Activated CD8-positive, alpha-beta T cell treated with anti-CD3 and anti-CD28 coated beads, Interleukin-2, amount 10 ng/mL, durations not matched to agents 7 days and 5 days (primary cell): ENCODE results near the gene JMJD1C. TPM values are rescaled to one million over a fixed set of nuclear protein-coding genes. Genes with fewer than 3 reads are reported as not detected.

Experiments
- ATAC-seq: fragments of 150-1000 bp; cut with Tn5 transposase; one replicate; pipeline ENCODE4 v1.10.0; 2021; ENCODE audit warnings: moderate library complexity
- CTCF ChIA-PET: fragments of 350-600 bp; sonication (Branson Sonifier 250); formaldehyde crosslinking; loops from one replicate; lab custom pipeline; 2021; ENCODE audit warnings: antibody characterized with exemption; lab: Charles Lee
- POLR2A ChIA-PET: fragments of 350-600 bp; sonication (Branson Sonifier 250); formaldehyde crosslinking; loops from one replicate; lab custom pipeline; 2021; ENCODE audit warnings: antibody characterized with exemption; lab: Charles Lee
- DNase-seq: peaks from one replicate; pipeline ENCODE4 v3.0.0-alpha.2; 2020
- H3K27ac Mint-ChIP-seq: one replicate; pipeline ENCODE4 v1.8.0; 2021; ENCODE audit warnings: mild to moderate bottlenecking, mixed read lengths
- H3K27me3 Mint-ChIP-seq: one replicate; pipeline ENCODE4 v1.8.0; 2021; ENCODE audit warnings: low read depth, mixed read lengths
- H3K36me3 Mint-ChIP-seq: one replicate; pipeline ENCODE4 v1.8.0; 2021; ENCODE audit warnings: low read depth, mixed read lengths
- H3K4me1 Mint-ChIP-seq: one replicate; pipeline ENCODE4 v1.8.0; 2021; ENCODE audit warnings: low read depth, mixed read lengths
- H3K4me3 Mint-ChIP-seq: one replicate; pipeline ENCODE4 v1.8.0; 2021; ENCODE audit warnings: mild to moderate bottlenecking, mixed read lengths
- H3K9me3 Mint-ChIP-seq: one replicate; pipeline ENCODE4 v1.8.0; 2022; ENCODE audit warnings: mixed read lengths; ENCODE audit not compliant: insufficient read depth
- total RNA-seq, 2 experiments: library from RNA; stranded (reverse); gene quantifications; one replicate each; pipeline ENCODE4 v1.2.3, GENCODE V29; 2021

Gene JMJD1C
- total RNA-seq, 2 experiments from 2014 or later: 63.0 to 65.1 TPM

DNA sequence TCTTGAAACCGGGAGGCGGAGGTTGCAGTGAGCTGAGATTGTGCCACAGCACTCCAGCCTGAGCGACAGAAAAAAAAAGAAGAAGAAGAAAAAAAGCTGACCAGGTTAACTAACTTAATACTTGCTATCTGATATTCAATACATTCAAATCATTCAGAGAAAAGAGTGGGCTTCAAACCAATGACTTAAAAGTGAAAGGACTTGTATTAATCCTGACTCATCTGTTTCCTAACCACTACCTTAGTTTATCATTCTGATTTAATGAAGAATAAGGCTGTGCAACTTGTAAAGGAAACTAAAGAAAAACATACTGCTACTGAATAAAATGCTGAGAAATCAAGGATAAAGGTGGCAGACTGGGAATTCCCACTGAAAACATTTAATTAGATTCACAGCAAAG, 204.3 kb downstream of the JMJD1C start:
- ChIA-PET POLR2A (no interaction called here), CTCF (interaction anchor here (2.5 to 2.7 kb wide), 2 partner anchors 36 to 94 kb away, joined by 10 to 12 read pairs; no protein-coding TSS in a partner anchor)
- Mint-ChIP-seq H3K27me3 (no peaks in the 10 kb centered on the region), H3K9me3 (no peaks in the 10 kb centered on the region), H3K4me3 (peak overlapping the region; percentile 31), H3K27ac (peak overlapping the region; percentile 52), H3K36me3 (peaks cover 51% of the 10 kb centered on the region), H3K4me1 (peaks cover 57% of the 10 kb centered on the region)
- DNase-seq (no peak), ATAC-seq (no peak)

DNA sequence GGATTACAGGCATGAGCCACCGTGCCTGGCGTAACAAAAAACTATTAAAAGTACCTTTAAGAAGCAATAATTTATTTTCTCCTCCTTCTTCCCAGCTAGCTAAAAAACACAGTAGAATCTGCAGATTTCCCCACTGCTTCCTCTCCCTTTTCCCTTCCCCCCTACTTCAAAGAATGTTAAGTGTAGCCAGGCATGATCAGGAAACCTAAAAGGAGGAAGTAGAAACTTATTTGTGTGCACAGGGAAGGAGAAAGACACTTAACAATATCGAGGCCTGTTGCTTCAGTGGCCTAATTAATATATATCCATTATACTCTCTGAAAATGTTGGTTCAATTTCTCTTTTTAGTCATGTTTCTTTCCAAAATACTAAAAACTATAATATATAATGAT, 204.9 kb downstream of the JMJD1C start:
- POLR2A ChIA-PET: interaction anchor here (0.7 kb wide), 1 partner anchor 13 kb away, joined by 3 read pairs; no protein-coding TSS in a partner anchor
- no peaks in the 10 kb centered on the region for H3K27me3 Mint-ChIP-seq
- no peak for DNase-seq
- CTCF ChIA-PET: no interaction called here
- ATAC-seq: no peak
- peaks cover 62% of the 10 kb centered on the region for H3K4me1 Mint-ChIP-seq
- H3K27ac Mint-ChIP-seq: peak overlapping the region; percentile 68
- peaks cover 53% of the 10 kb centered on the region for H3K36me3 Mint-ChIP-seq
- no peak overlapping the region for H3K4me3 Mint-ChIP-seq
- H3K9me3 Mint-ChIP-seq: no peaks in the 10 kb centered on the region

DNA sequence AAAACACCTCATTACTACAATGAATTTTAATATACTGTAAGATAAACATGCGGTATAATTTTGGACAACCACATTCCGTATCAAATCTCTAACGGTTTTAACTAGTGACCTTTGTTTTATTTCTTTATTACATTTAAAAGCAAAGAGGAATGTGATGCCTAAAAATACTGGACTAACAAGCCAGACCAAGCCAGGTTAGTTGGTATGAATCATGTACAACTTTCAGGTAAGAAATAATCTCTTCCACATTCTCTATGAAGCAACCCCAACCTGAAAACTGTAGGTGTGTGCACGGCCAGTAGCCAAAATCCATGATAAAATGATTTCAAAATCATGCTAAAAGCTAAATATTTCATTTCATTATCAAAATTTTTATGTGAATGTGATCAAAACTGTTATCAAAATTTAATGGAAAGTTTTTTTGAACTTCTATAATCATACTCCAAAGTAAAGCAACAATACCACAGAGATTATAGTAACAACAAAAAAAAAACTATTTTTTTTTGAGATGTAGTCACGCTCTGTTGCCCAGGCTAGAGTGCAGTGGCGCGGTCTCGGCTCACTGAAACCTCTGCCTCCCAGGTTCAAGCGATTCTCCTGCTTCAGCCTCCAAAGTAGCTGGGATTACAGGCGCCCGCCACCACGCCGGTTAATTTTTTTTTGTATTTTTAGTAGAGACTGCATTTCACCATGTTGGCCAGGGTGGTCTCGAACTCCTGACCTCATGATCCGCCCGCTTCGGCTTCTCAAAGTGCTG, 205.5 kb downstream of the JMJD1C start:
- no peak for DNase-seq
- Mint-ChIP-seq H3K27ac (no peak overlapping the region), H3K36me3 (peaks cover 53% of the 10 kb centered on the region), H3K9me3 (no peaks in the 10 kb centered on the region), H3K4me1 (peaks cover 63% of the 10 kb centered on the region), H3K27me3 (no peaks in the 10 kb centered on the region), H3K4me3 (no peak overlapping the region)
- ChIA-PET CTCF (interaction anchor here (0.9 kb wide), 1 partner anchor 94 kb away, joined by 3 read pairs; no protein-coding TSS in a partner anchor), POLR2A (interaction anchor here (0.7 kb wide), 1 partner anchor 12 kb away, joined by 3 read pairs; no protein-coding TSS in a partner anchor)
- ATAC-seq: no peak

DNA sequence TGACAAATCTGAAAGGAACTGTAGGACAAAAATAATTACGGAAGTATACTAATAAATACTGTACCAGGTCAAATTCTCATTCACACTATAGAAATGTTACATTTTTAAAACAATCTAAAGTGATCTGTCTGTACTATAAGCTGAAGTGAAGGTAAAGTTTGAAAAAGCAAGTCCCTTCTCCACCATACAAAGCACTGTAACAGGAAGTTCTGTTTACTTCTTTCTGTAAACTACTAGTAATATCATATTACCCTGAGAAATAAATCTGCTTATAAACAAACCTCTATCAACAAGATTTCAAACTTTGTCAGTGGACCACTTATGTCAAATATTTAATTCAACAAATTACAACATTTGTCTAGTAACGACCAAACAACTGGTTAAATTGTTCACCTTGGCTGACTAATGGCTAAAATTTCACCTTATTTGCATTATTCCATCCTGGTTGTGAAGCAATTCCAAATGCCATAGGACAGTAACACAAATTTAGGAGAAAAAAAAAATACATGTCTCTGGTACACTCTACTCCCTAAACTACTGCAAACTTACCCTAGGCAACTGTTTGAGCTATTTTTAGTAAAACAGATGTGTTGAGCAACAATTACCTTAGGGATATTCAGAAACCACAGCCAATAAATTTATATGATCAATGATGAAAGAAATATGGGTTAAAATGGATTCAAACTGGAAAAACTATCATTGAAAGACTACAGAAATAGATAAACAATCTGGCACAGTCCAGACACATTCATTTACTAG, 206.7 kb downstream of the JMJD1C start:
- no peak overlapping the region for H3K4me3 Mint-ChIP-seq
- ChIA-PET POLR2A (no interaction called here), CTCF (interaction anchor here (0.8 to 1.8 kb wide), 3 partner anchors 34 to 92 kb away, joined by 3 to 7 read pairs (median 3); no protein-coding TSS in a partner anchor)
- H3K27ac Mint-ChIP-seq: no peak overlapping the region
- H3K9me3 Mint-ChIP-seq: no peaks in the 10 kb centered on the region
- no peak for ATAC-seq
- peaks cover 60% of the 10 kb centered on the region for H3K36me3 Mint-ChIP-seq
- H3K27me3 Mint-ChIP-seq: no peaks in the 10 kb centered on the region
- H3K4me1 Mint-ChIP-seq: peaks cover 67% of the 10 kb centered on the region
- DNase-seq: no peak

DNA sequence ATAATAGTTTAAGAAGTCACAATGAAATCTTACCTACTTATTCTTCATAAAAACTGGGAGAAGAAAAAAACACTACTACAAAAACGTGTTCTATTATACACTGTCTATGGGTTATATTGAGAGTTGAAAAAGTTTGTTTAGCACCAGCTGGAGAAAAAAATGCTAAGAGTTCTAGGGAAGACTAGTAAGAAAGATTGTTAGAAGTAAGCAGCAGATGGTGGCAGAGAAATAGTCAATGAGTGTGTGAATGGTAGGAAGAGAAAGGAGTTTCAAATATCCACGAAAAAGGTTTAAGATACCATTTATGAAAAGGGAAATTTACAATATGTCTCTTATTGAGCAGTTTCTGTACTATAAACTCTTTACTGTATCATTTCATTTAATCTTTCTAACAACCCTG, 208.0 kb downstream of the JMJD1C start:
- Mint-ChIP-seq H3K4me1 (peaks cover 66% of the 10 kb centered on the region), H3K27ac (no peak overlapping the region), H3K36me3 (peaks cover 63% of the 10 kb centered on the region), H3K27me3 (no peaks in the 10 kb centered on the region), H3K9me3 (no peaks in the 10 kb centered on the region), H3K4me3 (no peak overlapping the region)
- POLR2A ChIA-PET: interaction anchor here (2.0 kb wide), 1 partner anchor 11 kb away, joined by 9 read pairs; no protein-coding TSS in a partner anchor
- DNase-seq (no peak), ATAC-seq (no peak)
- CTCF ChIA-PET: interaction anchor here (1.1 to 1.8 kb wide), 2 partner anchors 10 to 33 kb away, joined by 3 to 7 read pairs; no protein-coding TSS in a partner anchor

DNA sequence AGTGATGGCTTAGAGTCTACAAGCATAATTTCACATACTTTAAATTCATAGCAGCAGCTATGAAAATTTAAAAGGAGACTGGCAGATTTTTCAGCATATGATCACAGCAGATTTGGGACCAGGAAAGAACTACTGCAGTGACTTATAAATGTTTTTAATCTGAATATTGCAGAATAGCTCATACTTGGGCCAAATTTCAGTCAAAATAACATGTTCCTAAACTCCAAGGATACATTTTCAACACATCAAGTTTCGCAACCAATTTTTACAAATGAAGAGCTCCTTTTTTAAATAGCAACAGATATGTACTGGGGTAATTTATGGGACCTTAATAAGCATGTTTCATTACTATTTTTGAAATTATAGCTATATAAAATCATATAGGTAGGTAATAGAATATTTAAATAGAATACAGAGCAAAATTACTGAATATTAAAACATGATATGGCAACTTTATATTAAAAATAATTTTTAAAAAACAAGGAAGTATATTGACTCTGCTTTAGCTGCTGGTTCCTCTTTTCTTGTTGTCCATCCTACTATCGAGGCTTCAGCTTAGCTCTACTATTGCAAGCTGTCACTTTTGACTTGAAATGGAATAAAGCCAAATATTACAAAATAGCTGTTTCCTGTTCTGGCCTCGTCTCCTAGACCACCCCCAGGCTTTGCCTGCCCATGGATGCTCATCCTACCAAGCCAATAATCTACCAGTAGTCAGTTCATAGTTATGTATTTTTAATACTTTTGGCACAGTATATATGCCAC, 209.6 kb downstream of the JMJD1C start:
- Mint-ChIP-seq H3K4me3 (no peak overlapping the region), H3K4me1 (peaks cover 58% of the 10 kb centered on the region), H3K27ac (no peak overlapping the region), H3K36me3 (peaks cover 55% of the 10 kb centered on the region), H3K9me3 (no peaks in the 10 kb centered on the region), H3K27me3 (no peaks in the 10 kb centered on the region)
- CTCF ChIA-PET: interaction anchor here (0.9 to 2.1 kb wide), 5 partner anchors 9 to 86 kb away, joined by 3 to 7 read pairs (median 4); no protein-coding TSS in a partner anchor
- ATAC-seq (no peak), DNase-seq (no peak)
- POLR2A ChIA-PET: interaction anchor here (0.5 to 2.8 kb wide), 3 partner anchors 13 to 30 kb away, joined by 3 to 10 read pairs (median 3); no protein-coding TSS in a partner anchor

DNA sequence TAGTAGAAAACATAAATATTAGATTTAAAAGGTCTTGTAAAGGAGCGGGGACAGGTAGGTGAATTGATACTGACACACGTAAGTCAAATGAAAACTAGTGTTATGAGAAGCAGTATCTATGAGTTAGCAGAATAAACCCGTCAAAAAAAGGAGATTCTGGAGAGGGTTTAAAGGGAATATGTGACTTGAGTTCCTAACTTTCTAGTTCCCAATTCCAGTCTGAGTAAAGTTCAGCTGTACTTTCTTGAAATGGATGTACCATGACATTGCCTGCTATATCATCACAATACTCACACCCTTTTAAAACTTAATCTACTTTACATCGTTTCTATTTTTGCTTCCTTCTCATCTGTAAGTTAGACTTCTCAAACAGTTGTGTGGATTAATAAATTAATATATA, 210.5 kb downstream of the JMJD1C start:
- no peak overlapping the region for H3K4me3 Mint-ChIP-seq
- H3K36me3 Mint-ChIP-seq: peaks cover 52% of the 10 kb centered on the region
- H3K4me1 Mint-ChIP-seq: peaks cover 52% of the 10 kb centered on the region
- ChIA-PET CTCF (interaction anchor here (0.9 to 2.1 kb wide), 6 partner anchors 9 to 374 kb away, joined by 3 to 7 read pairs (median 4); no protein-coding TSS in a partner anchor), POLR2A (interaction anchor here (2.8 kb wide), 1 partner anchor 14 kb away, joined by 10 read pairs; no protein-coding TSS in a partner anchor)
- no peaks in the 10 kb centered on the region for H3K9me3 Mint-ChIP-seq
- H3K27me3 Mint-ChIP-seq: no peaks in the 10 kb centered on the region
- no peak overlapping the region for H3K27ac Mint-ChIP-seq
- ATAC-seq: no peak
- no peak for DNase-seq

DNA sequence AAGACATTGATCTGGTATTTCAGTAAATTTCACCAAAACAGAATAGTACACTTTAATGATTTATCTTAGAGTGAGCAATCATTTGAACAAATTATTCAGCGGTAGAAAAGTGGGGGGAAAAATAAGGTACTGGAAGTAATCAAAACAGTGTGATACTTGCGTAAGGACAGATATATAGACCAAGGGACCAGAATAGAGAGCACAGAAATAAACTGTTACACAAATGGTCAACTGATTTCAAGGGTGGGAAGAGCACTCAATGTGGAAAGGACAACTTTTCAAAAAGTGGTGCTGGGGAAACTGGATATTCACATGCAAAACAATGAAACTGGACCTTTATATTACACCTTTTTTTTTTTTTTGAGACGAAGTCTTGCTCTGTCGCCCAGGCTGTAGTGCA, 212.7 kb downstream of the JMJD1C start:
- CTCF ChIA-PET: interaction anchor here (1.4 kb wide), 1 partner anchor 16 kb away, joined by 3 read pairs; no protein-coding TSS in a partner anchor
- no peak overlapping the region for H3K27ac Mint-ChIP-seq

DNA sequence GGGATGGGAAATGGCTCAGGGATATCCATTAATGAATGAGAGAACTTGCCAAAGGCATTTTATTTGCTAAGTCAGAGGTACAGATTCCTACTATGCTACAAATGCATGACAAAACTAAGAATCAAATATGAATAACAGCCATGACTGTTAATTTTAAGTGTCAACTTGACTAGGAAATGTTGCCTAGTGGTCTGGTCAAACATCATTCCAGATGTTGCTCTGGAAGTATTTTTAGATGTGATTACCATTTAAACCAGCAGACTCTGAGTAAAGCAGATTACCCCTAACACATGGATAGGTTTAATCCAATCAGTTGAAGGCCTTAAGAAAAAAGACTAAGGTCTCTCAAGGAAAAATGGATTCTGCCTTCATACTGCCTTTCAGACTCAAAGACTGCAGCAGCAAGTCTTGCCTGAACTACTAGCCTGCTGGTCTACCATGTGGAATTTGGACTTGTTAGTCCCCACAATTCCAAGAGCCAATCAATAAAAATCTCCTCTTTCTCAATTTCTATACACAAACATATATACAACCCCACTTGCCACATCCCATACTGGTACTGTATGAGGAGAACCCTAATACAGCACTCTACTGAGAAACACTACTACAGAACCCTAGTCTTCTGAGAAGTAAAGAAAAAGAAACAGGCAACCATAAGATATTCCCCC, 213.5 kb downstream of the JMJD1C start:
- H3K27ac Mint-ChIP-seq: no peak overlapping the region
- CTCF ChIA-PET: no interaction called here

More for the DNA sequence above, 212.7 kb downstream of the JMJD1C start:
- H3K9me3 Mint-ChIP-seq: no peaks in the 10 kb centered on the region
- DNase-seq: no peak
- H3K4me1 Mint-ChIP-seq: peaks cover 31% of the 10 kb centered on the region
- no peak overlapping the region for H3K4me3 Mint-ChIP-seq
- H3K36me3 Mint-ChIP-seq: peaks cover 44% of the 10 kb centered on the region
- no peak for ATAC-seq
- H3K27me3 Mint-ChIP-seq: no peaks in the 10 kb centered on the region
- POLR2A ChIA-PET: interaction anchor here (1.0 kb wide), 1 partner anchor 9 kb away, joined by 3 read pairs; no protein-coding TSS in a partner anchor

DNA sequence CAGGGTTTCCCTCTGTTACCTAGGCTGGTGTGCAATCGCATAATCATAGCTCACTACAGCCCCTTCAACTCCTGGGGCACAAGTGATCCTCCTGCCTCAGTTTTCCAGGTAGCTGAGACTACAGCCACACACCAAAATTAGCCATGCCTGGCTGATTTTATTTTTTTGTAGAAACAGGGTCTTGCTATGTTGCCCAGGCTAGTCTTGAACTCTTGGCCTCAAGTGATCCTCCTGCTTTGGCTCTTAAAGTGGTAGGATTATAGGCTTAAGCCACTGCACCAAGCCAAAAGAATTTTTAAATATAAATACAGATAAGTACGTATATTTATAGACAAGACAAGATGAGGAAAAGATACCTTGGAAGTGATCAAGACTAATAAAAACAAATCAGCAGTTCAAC, 215.7 kb downstream of the JMJD1C start:
- Mint-ChIP-seq H3K27ac (no peak overlapping the region), H3K4me1 (peaks cover 26% of the 10 kb centered on the region), H3K36me3 (peaks cover 53% of the 10 kb centered on the region), H3K9me3 (peaks cover 7% of the 10 kb centered on the region), H3K4me3 (no peak overlapping the region), H3K27me3 (no peaks in the 10 kb centered on the region)
- CTCF ChIA-PET: no interaction called here
- POLR2A ChIA-PET: no interaction called here
- ATAC-seq (no peak), DNase-seq (no peak)

More for the DNA sequence above, 213.5 kb downstream of the JMJD1C start:
- H3K27me3 Mint-ChIP-seq: no peaks in the 10 kb centered on the region
- POLR2A ChIA-PET: interaction anchor here (1.0 kb wide), 1 partner anchor 8 kb away, joined by 3 read pairs; no protein-coding TSS in a partner anchor
- ATAC-seq (no peak), DNase-seq (no peak)
- H3K36me3 Mint-ChIP-seq: peaks cover 43% of the 10 kb centered on the region
- H3K4me3 Mint-ChIP-seq: no peak overlapping the region
- peaks cover 25% of the 10 kb centered on the region for H3K4me1 Mint-ChIP-seq
- no peaks in the 10 kb centered on the region for H3K9me3 Mint-ChIP-seq
